Mucosa of descending colon (tissue), 3 donors: ENCODE results near the gene RCAN2. TPM values are rescaled to one million over a fixed set of nuclear protein-coding genes. Genes with fewer than 3 reads are reported as not detected.

Experiments
- ATAC-seq: fragments of 200-7000 bp; cut with Tn5 transposase; one replicate; pipeline ENCODE4 v1.9.1; 2020; ENCODE audit warnings: mild to moderate bottlenecking, moderate library complexity
- DNase-seq, 3 donors: peaks; one replicate each; pipeline ENCODE4 v3.0.0-alpha.2; 2020
- H3K36me3 ChIP-seq: fragments of 200-600 bp; one replicate; pipeline ENCODE4 v1.8.0; 2021; ENCODE audit warnings: low read depth, mild to moderate bottlenecking
- H3K4me1 ChIP-seq: fragments of 200-600 bp; one replicate; pipeline ENCODE4 v1.8.0; 2021; ENCODE audit warnings: low read depth, mild to moderate bottlenecking
- H3K4me3 ChIP-seq: fragments of 200-600 bp; one replicate; pipeline ENCODE4 v1.8.0; 2021; ENCODE audit warnings: mild to moderate bottlenecking
- H3K9me3 ChIP-seq: fragments of 200-600 bp; one replicate; pipeline ENCODE4 v1.8.0; 2021; ENCODE audit warnings: mild to moderate bottlenecking
- intact Hi-C, 2 donors: fragments of 100-400 bp; cut with DNase I in 1 of 2; cut with micrococcal nuclease in 1 of 2; formaldehyde crosslinking; loops; one replicate each; pipeline versions ENCODE4 v1.11.0 to v1.11.1; 2022; cut with DNase I, micrococcal nuclease
- total RNA-seq, 3 donors: library from RNA; stranded (reverse); fragmentation: NEBNext Ultra II Directional in 2 of 3; extraction: Animal tissue kit (Norgen Biotek cat#: 25700) in 2 of 3; gene quantifications; one replicate each; pipeline versions ENCODE4 v1.2.1 to v1.2.4, GENCODE V29; 2021 to 2023
- TF ChIP-seq, protein P1 (sequence below): fragments of 200-600 bp; IDR thresholded peaks from one replicate; pipeline ENCODE4 v1.8.0; 2022; ENCODE audit warnings: antibody characterized with exemption, mild to moderate bottlenecking
- donor health status: DM: no; HTN: no; CAD: no; lungs with moderate emphysema.
- donor health status: DM: no; HTN: no; CAD: no.
- donor health status: DM: no; HTN: yes; CAD: no.

RCAN2 gene
- total RNA-seq, 3 donors from 2014 or later, result 5.1 to 6.6 (median 6.1) TPM

DNA sequence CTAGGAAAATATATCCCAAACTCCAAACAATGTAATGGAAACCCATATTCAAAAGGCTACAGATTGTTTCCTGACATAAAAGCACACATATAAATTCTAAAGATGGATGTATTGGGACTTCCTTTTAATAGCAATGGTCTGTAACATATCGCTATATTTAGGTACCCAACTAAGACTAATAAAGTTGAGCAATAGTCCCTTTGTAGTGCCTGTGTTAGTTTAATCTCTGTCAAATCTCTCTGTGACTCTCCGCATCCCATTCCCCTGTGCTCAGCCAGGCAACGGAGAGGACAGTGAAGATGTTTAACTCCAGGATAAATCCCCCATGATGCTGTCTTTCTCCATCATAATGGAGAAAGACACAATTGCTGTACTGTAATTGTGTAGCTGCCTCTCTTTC lies 19.0 kb downstream of the RCAN2 start:
- no peaks in the 10 kb centered on the region for H3K36me3 ChIP-seq
- intact Hi-C loops, result no loop called here
- H3K4me3 ChIP-seq, result no peak overlapping the region
- no peak for ATAC-seq
- no peaks in the 10 kb centered on the region for H3K4me1 ChIP-seq
- TF ChIP-seq, protein P1, sequence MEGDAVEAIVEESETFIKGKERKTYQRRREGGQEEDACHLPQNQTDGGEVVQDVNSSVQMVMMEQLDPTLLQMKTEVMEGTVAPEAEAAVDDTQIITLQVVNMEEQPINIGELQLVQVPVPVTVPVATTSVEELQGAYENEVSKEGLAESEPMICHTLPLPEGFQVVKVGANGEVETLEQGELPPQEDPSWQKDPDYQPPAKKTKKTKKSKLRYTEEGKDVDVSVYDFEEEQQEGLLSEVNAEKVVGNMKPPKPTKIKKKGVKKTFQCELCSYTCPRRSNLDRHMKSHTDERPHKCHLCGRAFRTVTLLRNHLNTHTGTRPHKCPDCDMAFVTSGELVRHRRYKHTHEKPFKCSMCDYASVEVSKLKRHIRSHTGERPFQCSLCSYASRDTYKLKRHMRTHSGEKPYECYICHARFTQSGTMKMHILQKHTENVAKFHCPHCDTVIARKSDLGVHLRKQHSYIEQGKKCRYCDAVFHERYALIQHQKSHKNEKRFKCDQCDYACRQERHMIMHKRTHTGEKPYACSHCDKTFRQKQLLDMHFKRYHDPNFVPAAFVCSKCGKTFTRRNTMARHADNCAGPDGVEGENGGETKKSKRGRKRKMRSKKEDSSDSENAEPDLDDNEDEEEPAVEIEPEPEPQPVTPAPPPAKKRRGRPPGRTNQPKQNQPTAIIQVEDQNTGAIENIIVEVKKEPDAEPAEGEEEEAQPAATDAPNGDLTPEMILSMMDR, result no peak
- H3K9me3 ChIP-seq, result no peaks in the 10 kb centered on the region
- DNase-seq, result no peak

DNA sequence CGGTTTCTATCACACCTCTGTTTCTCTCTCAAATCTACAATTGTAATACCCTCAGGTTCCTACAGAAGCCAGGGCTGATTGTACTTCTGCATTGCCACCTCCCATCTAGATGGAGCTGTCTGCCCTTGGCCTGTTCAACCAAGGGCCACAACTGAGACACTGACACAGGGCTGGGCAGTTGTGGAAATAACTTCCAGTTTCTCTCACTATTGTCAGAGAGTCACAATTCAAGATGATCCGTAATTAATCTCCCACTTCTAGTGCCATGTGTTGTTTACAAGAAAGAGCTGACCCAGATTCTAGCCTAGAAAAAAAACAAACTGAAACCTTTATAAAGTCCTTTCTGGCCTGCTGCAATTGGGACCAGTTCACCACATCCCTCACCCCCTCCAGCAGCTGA lies 22.2 kb downstream of the RCAN2 start:
- DNase-seq, result no peak
- ATAC-seq, result no peak
- intact Hi-C loops, result no loop called here
- Histone ChIP-seq H3K4me1 (no peaks in the 10 kb centered on the region), H3K36me3 (no peaks in the 10 kb centered on the region), H3K4me3 (no peak overlapping the region), H3K9me3 (no peaks in the 10 kb centered on the region)
- TF ChIP-seq, protein P1, result no peak

DNA sequence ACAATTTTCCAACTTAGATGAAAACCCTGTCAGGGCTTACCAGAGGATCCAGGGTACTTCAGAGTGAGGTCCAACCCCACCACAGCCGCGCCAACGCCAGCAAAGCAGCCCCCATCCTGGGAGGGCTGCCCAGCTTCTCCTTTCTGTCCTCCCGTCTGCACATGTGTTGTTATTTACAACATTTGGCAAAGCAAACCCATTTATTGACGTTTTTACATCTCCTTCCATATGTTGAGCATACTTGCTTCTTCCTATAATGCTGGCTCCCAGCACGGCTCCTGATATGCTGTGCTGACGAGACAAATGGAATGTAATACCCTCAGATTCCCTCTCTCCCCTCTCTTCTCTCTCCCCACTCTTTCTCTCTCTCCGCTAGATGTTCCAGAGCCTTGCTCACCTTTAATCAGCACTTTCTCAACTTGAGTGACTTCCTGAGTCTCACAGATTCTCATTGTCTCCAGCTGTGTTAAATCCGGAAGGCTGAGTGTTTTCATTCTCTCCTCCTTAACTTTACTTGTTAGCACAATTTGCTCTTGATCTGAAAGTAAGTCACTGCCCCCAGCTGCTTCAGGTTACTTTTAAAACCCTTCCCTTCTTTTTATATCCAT lies 22.7 kb downstream of the RCAN2 start:
- ATAC-seq, result no peak
- intact Hi-C loops, result no loop called here
- H3K36me3 ChIP-seq, result no peaks in the 10 kb centered on the region
- TF ChIP-seq, protein P1, result no peak
- H3K4me3 ChIP-seq, result no peak overlapping the region
- no peaks in the 10 kb centered on the region for H3K4me1 ChIP-seq
- H3K9me3 ChIP-seq, result no peaks in the 10 kb centered on the region
- no peak for DNase-seq

DNA sequence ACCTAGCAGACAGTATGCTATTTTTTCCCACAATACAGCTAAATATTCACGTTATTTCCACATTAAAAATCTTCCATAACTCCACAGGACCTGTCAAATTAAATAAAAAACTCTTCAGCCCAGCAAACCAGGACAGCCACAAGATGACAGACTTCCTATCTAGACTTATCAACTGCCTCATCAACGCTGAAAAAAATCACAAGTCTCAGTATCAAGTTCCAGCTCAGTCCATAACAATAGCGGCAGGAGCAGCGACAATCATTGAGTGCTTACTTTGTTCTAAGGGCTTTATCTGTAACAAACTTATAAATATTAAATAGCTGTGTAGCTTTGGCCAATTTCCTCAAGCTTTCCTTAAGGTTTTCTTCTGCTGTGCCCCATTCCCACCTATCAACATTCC lies 24.7 kb downstream of the RCAN2 start:
- Histone ChIP-seq H3K36me3 (no peaks in the 10 kb centered on the region), H3K4me3 (no peak overlapping the region), H3K4me1 (no peaks in the 10 kb centered on the region), H3K9me3 (no peaks in the 10 kb centered on the region)
- ATAC-seq, result no peak
- intact Hi-C loops, result no loop called here
- TF ChIP-seq, protein P1, result no peak
- DNase-seq, result no peak

DNA sequence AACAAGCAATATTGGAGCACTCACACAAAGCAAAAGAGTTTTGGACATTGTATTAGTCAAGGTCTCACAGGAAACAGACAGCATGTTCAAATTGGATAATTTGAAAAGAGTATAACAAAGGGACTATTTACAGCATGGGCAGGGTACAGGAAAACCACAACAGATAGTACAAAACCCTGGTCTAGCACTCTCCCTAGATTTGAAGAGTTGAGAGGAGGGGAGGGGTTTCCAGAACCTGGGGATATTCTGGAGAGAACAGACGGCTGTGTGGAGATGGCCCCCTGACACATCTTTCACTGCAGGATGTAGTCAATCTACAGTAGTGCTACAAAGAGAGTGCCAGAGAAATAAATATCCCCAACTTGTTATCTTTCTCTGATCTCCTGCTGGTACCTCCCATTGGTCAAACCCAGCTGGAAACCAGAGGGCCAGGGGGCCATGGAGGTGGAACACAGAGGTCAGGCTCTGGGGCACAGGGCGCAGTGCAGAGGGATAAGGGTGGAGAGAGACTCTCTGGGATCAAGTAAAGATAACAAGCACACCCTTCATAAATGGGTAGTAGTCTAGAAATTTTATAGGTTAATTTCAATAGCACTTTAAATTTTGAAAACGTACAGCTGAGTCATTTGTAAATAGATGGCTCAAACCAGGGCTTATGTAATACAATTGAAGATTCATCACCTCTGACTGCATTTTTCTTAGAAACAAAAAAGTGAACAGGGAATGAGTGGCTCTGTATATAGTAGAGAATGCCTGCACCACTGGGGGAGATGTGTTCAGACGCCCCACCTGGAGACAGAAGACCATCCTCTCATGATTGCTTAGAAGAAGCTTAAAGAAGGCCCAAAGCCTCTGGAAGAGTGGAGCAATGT lies 25.7 kb downstream of the RCAN2 start:
- no peaks in the 10 kb centered on the region for H3K9me3 ChIP-seq
- intact Hi-C loops, result no loop called here
- DNase-seq (no peak), ATAC-seq (no peak)
- H3K4me3 ChIP-seq, result no peak overlapping the region
- no peaks in the 10 kb centered on the region for H3K36me3 ChIP-seq
- H3K4me1 ChIP-seq, result no peaks in the 10 kb centered on the region
- TF ChIP-seq, protein P1, result no peak
